ENCODE data around the gene WDR91. TPM values are rescaled to one million over a fixed set of nuclear protein-coding genes. Genes with fewer than 3 reads are reported as not detected.

The WDR91 gene
- total and polyA plus RNA-seq, 2 donors (not counting 1 experiment from before 2014, with no cell fraction given) = 26.7 to 40.7 TPM

DNA sequence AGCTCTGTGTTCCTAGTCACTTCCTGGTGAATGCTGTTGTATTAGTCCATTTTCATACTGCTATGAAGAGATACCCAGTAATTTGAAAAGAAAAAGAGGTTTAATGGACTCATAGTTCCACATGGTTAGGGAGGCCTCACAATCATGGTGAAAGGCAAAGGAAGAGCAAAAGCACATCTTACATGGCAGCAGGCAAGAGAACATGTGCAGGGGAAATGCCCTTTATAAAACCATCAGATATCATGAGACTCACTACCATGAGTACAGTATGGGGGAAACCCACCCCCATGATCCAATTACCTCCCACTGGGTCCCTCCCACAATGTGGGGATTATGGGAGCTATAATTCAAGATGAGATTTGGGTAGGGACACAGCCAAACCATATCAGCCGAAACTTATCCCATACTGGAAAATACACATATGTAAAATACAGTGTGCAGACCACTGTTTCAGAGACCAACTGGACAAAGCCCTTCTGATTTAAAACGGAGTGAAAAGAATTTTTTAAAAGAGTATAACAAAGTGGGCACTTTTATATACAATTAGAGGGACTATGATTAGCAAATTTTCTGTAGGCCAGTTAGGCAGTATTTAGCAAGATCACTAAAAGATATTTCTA, 48.8 kb downstream of the WDR91 start:
- ChIA-PET CTCF (interaction anchor here (1.4 to 4.3 kb wide), 4 partner anchors 8 to 176 kb away, joined by 4 to 47 read pairs (median 16); partner anchors contain the start of genes AGBL3, CYREN and TMEM140), POLR2A (interaction anchor here (0.9 to 2.9 kb wide), 3 partner anchors 11 to 395 kb away, joined by 4 to 13 read pairs (median 7); partner anchors contain the start of gene TMEM140)
- peak overlapping the region in 1 of 2 donors; percentile 59 for H3K27ac ChIP-seq (ENCODE audit: low read length in 2 of 2)
- H4K20me1 ChIP-seq (ENCODE audit: control insufficient read depth, insufficient read depth, low read length, poor library complexity, severe bottlenecking) = peaks cover 18% of the 10 kb centered on the region
- H3K9me3 ChIP-seq (ENCODE audit: control extremely low read depth in 1 of 3, control insufficient read depth in 2 of 3, insufficient read depth in 1 of 3, low read length in 2 of 3) = peaks cover 0 to 8% (median 0%) of the 10 kb centered on the region in 3 donors
- Mint-ChIP-seq H3K4me3 (no peak overlapping the region), H3K27me3 (no peaks in the 10 kb centered on the region), H3K9me3 (ENCODE audit: insufficient read depth) (peaks cover 2% of the 10 kb centered on the region), H3K27ac (peak overlapping the region; percentile 26), H3K4me1 (peaks cover 62% of the 10 kb centered on the region)
- TF ChIP-seq EZH2 (IDR thresholded peaks at IDR 0.05; ENCODE audit: borderline replicate concordance, insufficient read depth, low read depth, low read length, poor library complexity, severe bottlenecking) = no peak
- TF ChIP-seq, protein P1, sequence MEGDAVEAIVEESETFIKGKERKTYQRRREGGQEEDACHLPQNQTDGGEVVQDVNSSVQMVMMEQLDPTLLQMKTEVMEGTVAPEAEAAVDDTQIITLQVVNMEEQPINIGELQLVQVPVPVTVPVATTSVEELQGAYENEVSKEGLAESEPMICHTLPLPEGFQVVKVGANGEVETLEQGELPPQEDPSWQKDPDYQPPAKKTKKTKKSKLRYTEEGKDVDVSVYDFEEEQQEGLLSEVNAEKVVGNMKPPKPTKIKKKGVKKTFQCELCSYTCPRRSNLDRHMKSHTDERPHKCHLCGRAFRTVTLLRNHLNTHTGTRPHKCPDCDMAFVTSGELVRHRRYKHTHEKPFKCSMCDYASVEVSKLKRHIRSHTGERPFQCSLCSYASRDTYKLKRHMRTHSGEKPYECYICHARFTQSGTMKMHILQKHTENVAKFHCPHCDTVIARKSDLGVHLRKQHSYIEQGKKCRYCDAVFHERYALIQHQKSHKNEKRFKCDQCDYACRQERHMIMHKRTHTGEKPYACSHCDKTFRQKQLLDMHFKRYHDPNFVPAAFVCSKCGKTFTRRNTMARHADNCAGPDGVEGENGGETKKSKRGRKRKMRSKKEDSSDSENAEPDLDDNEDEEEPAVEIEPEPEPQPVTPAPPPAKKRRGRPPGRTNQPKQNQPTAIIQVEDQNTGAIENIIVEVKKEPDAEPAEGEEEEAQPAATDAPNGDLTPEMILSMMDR (IDR thresholded peaks at IDR 0.05) = no peak
- ATAC-seq (ENCODE audit: low read depth) (no peak), DNase-seq (no peak)
- H3K4me1 ChIP-seq (ENCODE audit: control insufficient read depth in 2 of 2, insufficient read depth in 2 of 2, low read length in 2 of 2) = peaks cover 26 to 35% of the 10 kb centered on the region in 2 donors
- H3K4me3 ChIP-seq (ENCODE audit: control extremely low read depth in 1 of 5, extremely low read depth in 1 of 5, insufficient read depth in 1 of 5, low read depth in 2 of 5, low read length in 4 of 5) = no peak overlapping the region
- no peaks in the 10 kb centered on the region for H3K27me3 ChIP-seq (replicated peaks in 1 of 4; ENCODE audit: control extremely low read depth in 1 of 4, control insufficient read depth in 3 of 4, insufficient read depth in 4 of 4, low read length in 3 of 4)
- H3K4me2 ChIP-seq (replicated peaks; ENCODE audit: low read depth, low read length, poor library complexity, severe bottlenecking) = no peak overlapping the region
- H3K79me2 ChIP-seq (ENCODE audit: control insufficient read depth, insufficient read depth, low read length) = peaks cover 44% of the 10 kb centered on the region
- H3K9ac ChIP-seq (ENCODE audit: low read length) = no peak overlapping the region
- WGBS (ENCODE audit: insufficient coverage) = 100% methylated on average over 1 of the region's 2 CpGs
- intact Hi-C loops (cut with micrococcal nuclease) = no loop called here
- no peak overlapping the region for H2AFZ ChIP-seq (ENCODE audit: insufficient read depth, low read depth, low read length, poor library complexity, severe bottlenecking)
- peaks cover 0 to 48% of the 10 kb centered on the region in 2 experiments for H3K36me3 ChIP-seq (replicated peaks in 1 of 2; ENCODE audit: control extremely low read depth in 1 of 2, control insufficient read depth in 1 of 2, extremely low read depth in 1 of 2, insufficient read depth in 2 of 2, low read length in 1 of 2)

GRCh38 chr7:135161669-135162068, 49.7 kb downstream of the WDR91 start:
- WGBS (ENCODE audit: insufficient coverage) = 85% methylated on average over 6 of the region's 6 CpGs
- H4K20me1 ChIP-seq (ENCODE audit: control insufficient read depth, insufficient read depth, low read length, poor library complexity, severe bottlenecking) = peaks cover 26% of the 10 kb centered on the region
- H3K9me3 ChIP-seq (ENCODE audit: control extremely low read depth in 1 of 3, control insufficient read depth in 2 of 3, insufficient read depth in 1 of 3, low read length in 2 of 3) = peaks cover 0 to 12% (median 2%) of the 10 kb centered on the region in 3 donors
- DNase-seq (no peak), ATAC-seq (ENCODE audit: low read depth) (no peak)
- peak overlapping the region; percentile 92 for H3K27ac Mint-ChIP-seq
- H3K27me3 Mint-ChIP-seq = no peaks in the 10 kb centered on the region
- no peak overlapping the region for H3K9ac ChIP-seq (ENCODE audit: low read length)
- H3K4me1 ChIP-seq (ENCODE audit: control insufficient read depth in 2 of 2, insufficient read depth in 2 of 2, low read length in 2 of 2) = peaks cover 26 to 32% of the 10 kb centered on the region in 2 donors
- peak overlapping the region; percentile 78 for H3K4me3 Mint-ChIP-seq
- intact Hi-C loops (cut with micrococcal nuclease) = loop anchor here (1.0 kb wide), 2 partner anchors 9 to 13 kb away; partner anchors contain the start of genes CYREN and TMEM140
- peaks cover 58% of the 10 kb centered on the region for H3K4me1 Mint-ChIP-seq
- POLR2A ChIA-PET = interaction anchor here (0.9 to 2.9 kb wide), 4 partner anchors 8 to 394 kb away, joined by 4 to 22 read pairs (median 10); partner anchors contain the start of genes CYREN and TMEM140
- H3K27me3 ChIP-seq (replicated peaks in 1 of 4; ENCODE audit: control extremely low read depth in 1 of 4, control insufficient read depth in 3 of 4, insufficient read depth in 4 of 4, low read length in 3 of 4) = no peaks in the 10 kb centered on the region
- peaks cover 0 to 44% of the 10 kb centered on the region in 2 experiments for H3K36me3 ChIP-seq (replicated peaks in 1 of 2; ENCODE audit: control extremely low read depth in 1 of 2, control insufficient read depth in 1 of 2, extremely low read depth in 1 of 2, insufficient read depth in 2 of 2, low read length in 1 of 2)
- no peak overlapping the region for H2AFZ ChIP-seq (ENCODE audit: insufficient read depth, low read depth, low read length, poor library complexity, severe bottlenecking)
- TF ChIP-seq, protein P1 (IDR thresholded peaks at IDR 0.05) = no peak
- TF ChIP-seq EZH2 (IDR thresholded peaks at IDR 0.05; ENCODE audit: borderline replicate concordance, insufficient read depth, low read depth, low read length, poor library complexity, severe bottlenecking) = no peak
- peaks cover 52% of the 10 kb centered on the region for H3K79me2 ChIP-seq (ENCODE audit: control insufficient read depth, insufficient read depth, low read length)
- no peak overlapping the region for H3K4me2 ChIP-seq (replicated peaks; ENCODE audit: low read depth, low read length, poor library complexity, severe bottlenecking)
- H3K9me3 Mint-ChIP-seq (ENCODE audit: insufficient read depth) = peaks cover 2% of the 10 kb centered on the region
- H3K27ac ChIP-seq (ENCODE audit: low read length in 2 of 2) = peak overlapping the region in 1 of 2 donors; percentile 59
- H3K4me3 ChIP-seq (ENCODE audit: control extremely low read depth in 1 of 5, extremely low read depth in 1 of 5, insufficient read depth in 1 of 5, low read depth in 2 of 5, low read length in 4 of 5) = no peak overlapping the region
- CTCF ChIA-PET = interaction anchor here (0.8 to 4.9 kb wide), 5 partner anchors 9 to 529 kb away, joined by 3 to 47 read pairs (median 29); partner anchors contain the start of genes AGBL3, CYREN and TMEM140
